ENCODE data around the gene SLC1A3.

- TF ChIP-seq CTCF (conservative IDR thresholded peaks at IDR 0.05 in 1 of 2, IDR thresholded peaks at IDR 0.05 in 1 of 2; ENCODE audit: extremely low read depth in 1 of 2, insufficient read depth in 1 of 2, low read depth in 1 of 2, low read length in 2 of 2) (no peak), EZH2 (IDR thresholded peaks at IDR 0.05; ENCODE audit: borderline replicate concordance, low read length) (no peak)
These were observed 103.6 kb downstream of the SLC1A3 start for GRCh38 chr5:36710039-36710438.
